Osteocyte (in vitro differentiated cells): Measurements from ENCODE around the gene KIR2DL3. TPM values are rescaled to one million over a fixed set of nuclear protein-coding genes. Genes with fewer than 3 reads are reported as not detected.

ENCODE experiments used
- DNase-seq: peaks from one replicate; pipeline ENCODE4 v3.0.0; 2021; ENCODE audit warnings: mixed read lengths; ENCODE audit not compliant: unreplicated experiment; ENCODE audit errors: extremely low spot score
- H3K27ac Mint-ChIP-seq: one replicate; pipeline ENCODE4 v1.8.0; 2021; ENCODE audit warnings: mild to moderate bottlenecking, mixed read lengths; ENCODE audit not compliant: unreplicated experiment
- H3K27me3 Mint-ChIP-seq: one replicate; pipeline ENCODE4 v1.8.0; 2021; ENCODE audit warnings: mixed read lengths; ENCODE audit not compliant: unreplicated experiment
- H3K36me3 Mint-ChIP-seq: one replicate; pipeline ENCODE4 v1.8.0; 2021; ENCODE audit warnings: mixed read lengths; ENCODE audit not compliant: unreplicated experiment
- H3K4me1 Mint-ChIP-seq: one replicate; pipeline ENCODE4 v1.8.0; 2021; ENCODE audit warnings: mixed read lengths; ENCODE audit not compliant: unreplicated experiment
- H3K4me3 Mint-ChIP-seq: one replicate; pipeline ENCODE4 v1.8.0; 2021; ENCODE audit warnings: mild to moderate bottlenecking, moderate library complexity, mixed read lengths; ENCODE audit not compliant: unreplicated experiment
- H3K9me3 Mint-ChIP-seq: one replicate; pipeline ENCODE4 v1.8.0; 2021; ENCODE audit warnings: mixed read lengths; ENCODE audit not compliant: unreplicated experiment
- total RNA-seq: library from RNA; stranded (reverse); gene quantifications from 2 replicates; pipeline ENCODE4 v1.2.1, GENCODE V29; 2021
- TF ChIP-seq, protein P1 (sequence below): fragments of 200-600 bp; sonication (generic); IDR thresholded peaks from 2 replicates; pipeline ENCODE4 v1.5.0; 2021; ENCODE audit warnings: antibody characterized with exemption, mild to moderate bottlenecking, moderate library complexity

Gene KIR2DL3
- total RNA-seq, 1 donor from 2014 or later = not detected

DNA sequence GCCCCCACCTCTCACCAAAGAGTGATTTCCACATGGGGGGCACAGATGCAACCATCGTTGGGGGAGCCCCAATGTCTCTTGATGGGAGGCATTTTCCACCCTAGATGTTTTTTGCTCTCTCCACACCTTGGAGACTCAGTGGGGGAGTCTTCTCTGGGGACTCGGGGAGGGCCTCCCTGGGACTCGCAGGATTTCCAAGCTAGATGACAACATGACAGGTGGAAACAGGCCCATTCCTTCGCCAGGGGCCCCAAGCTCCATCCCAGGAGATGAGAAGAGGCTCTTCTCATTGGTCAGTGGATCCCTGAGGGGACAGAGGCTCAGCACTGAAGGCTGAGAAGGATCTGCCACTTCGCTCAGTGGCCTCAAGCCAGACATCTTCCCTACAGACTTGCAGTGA is 52.4 kb downstream of the KIR2DL3 start:
- H3K4me1 Mint-ChIP-seq = no peaks in the 10 kb centered on the region
- TF ChIP-seq, protein P1, sequence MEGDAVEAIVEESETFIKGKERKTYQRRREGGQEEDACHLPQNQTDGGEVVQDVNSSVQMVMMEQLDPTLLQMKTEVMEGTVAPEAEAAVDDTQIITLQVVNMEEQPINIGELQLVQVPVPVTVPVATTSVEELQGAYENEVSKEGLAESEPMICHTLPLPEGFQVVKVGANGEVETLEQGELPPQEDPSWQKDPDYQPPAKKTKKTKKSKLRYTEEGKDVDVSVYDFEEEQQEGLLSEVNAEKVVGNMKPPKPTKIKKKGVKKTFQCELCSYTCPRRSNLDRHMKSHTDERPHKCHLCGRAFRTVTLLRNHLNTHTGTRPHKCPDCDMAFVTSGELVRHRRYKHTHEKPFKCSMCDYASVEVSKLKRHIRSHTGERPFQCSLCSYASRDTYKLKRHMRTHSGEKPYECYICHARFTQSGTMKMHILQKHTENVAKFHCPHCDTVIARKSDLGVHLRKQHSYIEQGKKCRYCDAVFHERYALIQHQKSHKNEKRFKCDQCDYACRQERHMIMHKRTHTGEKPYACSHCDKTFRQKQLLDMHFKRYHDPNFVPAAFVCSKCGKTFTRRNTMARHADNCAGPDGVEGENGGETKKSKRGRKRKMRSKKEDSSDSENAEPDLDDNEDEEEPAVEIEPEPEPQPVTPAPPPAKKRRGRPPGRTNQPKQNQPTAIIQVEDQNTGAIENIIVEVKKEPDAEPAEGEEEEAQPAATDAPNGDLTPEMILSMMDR = no peak
- H3K9me3 Mint-ChIP-seq = peaks cover 50% of the 10 kb centered on the region
- H3K36me3 Mint-ChIP-seq = no peaks in the 10 kb centered on the region
- no peak overlapping the region for H3K27ac Mint-ChIP-seq
- DNase-seq = no peak
- no peaks in the 10 kb centered on the region for H3K27me3 Mint-ChIP-seq
- H3K4me3 Mint-ChIP-seq = no peak overlapping the region

DNA sequence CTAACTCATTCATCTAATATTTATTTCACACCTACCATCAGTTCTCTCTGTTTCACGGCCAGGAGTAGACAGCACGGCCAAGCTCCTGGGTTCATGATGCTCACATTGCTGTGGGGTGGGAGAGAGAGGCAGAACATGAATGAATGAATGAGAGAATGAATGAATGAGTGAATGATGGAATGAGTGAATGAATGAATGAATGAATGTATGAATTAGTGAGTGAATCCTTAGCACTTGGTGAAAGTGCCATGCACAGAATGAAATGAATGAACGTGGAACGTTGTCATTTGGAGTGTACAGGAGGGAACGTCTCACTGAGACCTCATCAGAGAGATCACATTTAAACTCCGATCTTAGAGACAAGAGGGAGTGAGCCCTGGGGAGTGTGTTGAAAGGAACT is 53.2 kb downstream of the KIR2DL3 start:
- Mint-ChIP-seq H3K27ac (no peak overlapping the region), H3K9me3 (peaks cover 47% of the 10 kb centered on the region)
- no peak for DNase-seq

DNA sequence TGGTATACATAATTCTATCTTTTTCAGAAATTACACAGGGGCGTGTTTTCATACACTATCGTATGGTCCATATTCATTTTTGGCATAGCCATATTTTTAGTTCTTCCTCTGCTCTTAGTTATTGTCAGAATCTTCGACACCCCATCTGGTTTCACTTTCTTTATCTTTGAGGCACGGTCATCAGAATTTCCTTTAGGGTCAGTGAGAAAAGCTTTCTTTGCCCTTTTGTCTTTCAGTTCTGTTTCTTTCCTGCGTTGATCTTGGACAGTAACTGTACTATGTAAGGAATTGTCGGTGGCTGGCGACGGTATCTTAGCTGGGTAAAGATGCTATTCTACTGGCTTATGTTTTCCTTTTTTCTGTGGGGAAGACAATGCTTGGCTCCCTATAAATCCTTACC is 54.5 kb downstream of the KIR2DL3 start:
- Mint-ChIP-seq H3K27me3 (no peaks in the 10 kb centered on the region), H3K9me3 (peaks cover 44% of the 10 kb centered on the region), H3K27ac (no peak overlapping the region)

More for the DNA sequence above, 53.2 kb downstream of the KIR2DL3 start:
- Mint-ChIP-seq H3K36me3 (no peaks in the 10 kb centered on the region), H3K4me1 (no peaks in the 10 kb centered on the region), H3K27me3 (no peaks in the 10 kb centered on the region), H3K4me3 (no peak overlapping the region)
- TF ChIP-seq, protein P1 = no peak

DNA sequence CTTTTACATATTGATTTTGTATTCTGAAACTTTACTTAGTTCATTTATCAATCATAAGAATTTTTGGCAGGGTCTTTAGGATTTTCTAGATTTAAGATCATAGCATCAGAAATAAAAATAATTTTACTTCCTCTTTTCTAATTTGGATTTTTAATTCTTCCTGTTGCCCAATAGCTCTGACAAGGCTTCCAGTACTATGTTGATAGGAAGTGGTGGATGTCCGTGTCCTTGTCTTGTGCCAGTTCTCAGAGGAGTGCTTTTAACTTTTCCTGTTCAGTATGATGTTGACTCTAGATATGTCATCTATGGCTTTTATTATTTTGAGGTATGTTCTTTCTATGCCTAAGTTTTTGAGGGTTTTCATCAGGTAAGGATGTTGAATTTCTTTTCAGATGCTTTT is 57.4 kb downstream of the KIR2DL3 start:
- Mint-ChIP-seq H3K9me3 (peaks cover 37% of the 10 kb centered on the region), H3K36me3 (no peaks in the 10 kb centered on the region), H3K27ac (no peak overlapping the region), H3K4me1 (no peaks in the 10 kb centered on the region), H3K4me3 (no peak overlapping the region), H3K27me3 (no peaks in the 10 kb centered on the region)
- no peak for DNase-seq
- TF ChIP-seq, protein P1 = no peak

More for the DNA sequence above, 54.5 kb downstream of the KIR2DL3 start:
- Mint-ChIP-seq H3K4me3 (no peak overlapping the region), H3K4me1 (no peaks in the 10 kb centered on the region), H3K36me3 (no peaks in the 10 kb centered on the region)
- TF ChIP-seq, protein P1 = no peak
- no peak for DNase-seq

Other genes with a start within 250 kb of the KIR2DL3 start
- gene LAIR2, start 235.7 kb upstream of the KIR2DL3 start, total RNA-seq = not detected in 2 replicates
- gene LILRA2, start 164.7 kb upstream of the KIR2DL3 start, total RNA-seq = not detected in 2 replicates
- not detected in 2 replicates for gene LILRA1, start 144.9 kb upstream of the KIR2DL3 start, total RNA-seq
- gene LILRB1, start 108.0 kb upstream of the KIR2DL3 start, total RNA-seq = not detected in 2 replicates
- gene LILRB4, start 75.5 kb upstream of the KIR2DL3 start, total RNA-seq = not detected in 2 replicates
- not detected in 2 replicates for gene KIR3DL3, start 14.1 kb upstream of the KIR2DL3 start, total RNA-seq
- not detected in 2 replicates for gene KIR2DL1, start 31.3 kb downstream of the KIR2DL3 start, total RNA-seq
- gene KIR2DL4, start 65.1 kb downstream of the KIR2DL3 start, total RNA-seq = not detected in 2 replicates
- not detected in 2 replicates for gene KIR3DL1, start 78.0 kb downstream of the KIR2DL3 start, total RNA-seq
- gene KIR2DS4, start 94.2 kb downstream of the KIR2DL3 start, total RNA-seq = not detected in 2 replicates
- not detected in 2 replicates for gene KIR3DL2, start 111.9 kb downstream of the KIR2DL3 start, total RNA-seq
- not detected in 2 replicates for gene FCAR, start 135.7 kb downstream of the KIR2DL3 start, total RNA-seq
- not detected in 2 replicates for gene NCR1, start 167.6 kb downstream of the KIR2DL3 start, total RNA-seq
- not detected in 2 replicates for gene NLRP7, start 209.0 kb downstream of the KIR2DL3 start, total RNA-seq
- 13.6 and 16.9 TPM in 2 replicates for gene NLRP2, start 227.9 kb downstream of the KIR2DL3 start, total RNA-seq